Hematopoietic multipotent progenitor cell treated with erythropoietin and hydrocortisone succinate and interleukin-3 and kit ligand, for 8 days (in vitro differentiated cells): ENCODE data around the gene RPL41.
"Not testable (repeated sequence)": the region's sequence is repeated elsewhere in the genome, so short reads cannot be mapped to it uniquely, and the experiment has no call there.

Experiments
- DNase-seq: peaks from one replicate; pipeline ENCODE4 v3.0.0-alpha.2; 2015

The RPL41 gene

GRCh38 chr12:56116267-56117081 is at the start of gene RPL41:
Gene RPL41 (plus strand): TSS chr12:56116633.
- DNase-seq: peak; percentile 97

DNA sequence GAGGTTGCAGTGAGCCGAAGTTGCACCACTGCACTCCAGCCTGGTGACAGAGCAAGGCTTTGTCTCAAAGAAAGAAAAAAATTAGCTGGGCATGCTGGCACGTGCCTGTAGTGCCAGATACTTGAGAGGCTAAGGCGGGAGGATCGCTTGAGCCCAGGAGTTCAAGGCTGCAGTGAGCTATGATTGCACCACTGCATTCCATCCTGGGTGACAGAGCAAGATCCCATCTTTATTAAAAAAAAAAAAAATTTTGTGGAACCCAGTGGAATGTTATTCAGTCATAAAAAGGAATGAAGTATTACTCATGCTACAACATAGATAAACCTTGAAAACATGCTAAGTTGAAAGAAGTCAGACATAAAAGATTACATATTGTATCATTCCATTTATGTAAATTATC is 44.8 kb upstream of the RPL41 start:
- DNase-seq: no peak

GRCh38 chr12:56074396-56074795 is 42.0 kb upstream of the RPL41 start:
- no peak for DNase-seq

DNA sequence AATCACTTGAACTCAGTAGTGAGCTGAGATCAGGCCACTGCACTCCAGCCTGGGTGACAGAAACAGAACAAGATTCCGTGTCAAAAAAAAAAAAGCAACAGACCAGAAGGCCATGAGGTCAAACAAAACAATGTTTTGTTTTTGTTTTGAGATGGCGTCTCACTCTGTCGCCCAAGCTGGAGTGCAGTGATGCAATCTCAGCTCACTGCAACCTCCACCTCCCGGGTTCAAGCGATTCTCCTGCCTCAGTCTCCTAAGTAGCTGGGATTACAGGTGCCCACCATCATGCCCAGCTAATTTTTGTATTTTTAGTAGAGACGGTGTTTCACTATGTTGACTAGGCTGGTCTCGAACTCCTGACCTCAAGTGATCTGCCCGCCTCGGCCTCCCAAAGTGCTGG is 38.5 kb upstream of the RPL41 start:
- DNase-seq: not testable (repeated sequence)

- no peak for DNase-seq
Measured at GRCh38 chr12:56078427-56078826, 38.0 kb upstream of the RPL41 start.

GRCh38 chr12:56078931-56079722 is 37.3 kb upstream of the RPL41 start:
- peak; percentile 64 for DNase-seq

DNA sequence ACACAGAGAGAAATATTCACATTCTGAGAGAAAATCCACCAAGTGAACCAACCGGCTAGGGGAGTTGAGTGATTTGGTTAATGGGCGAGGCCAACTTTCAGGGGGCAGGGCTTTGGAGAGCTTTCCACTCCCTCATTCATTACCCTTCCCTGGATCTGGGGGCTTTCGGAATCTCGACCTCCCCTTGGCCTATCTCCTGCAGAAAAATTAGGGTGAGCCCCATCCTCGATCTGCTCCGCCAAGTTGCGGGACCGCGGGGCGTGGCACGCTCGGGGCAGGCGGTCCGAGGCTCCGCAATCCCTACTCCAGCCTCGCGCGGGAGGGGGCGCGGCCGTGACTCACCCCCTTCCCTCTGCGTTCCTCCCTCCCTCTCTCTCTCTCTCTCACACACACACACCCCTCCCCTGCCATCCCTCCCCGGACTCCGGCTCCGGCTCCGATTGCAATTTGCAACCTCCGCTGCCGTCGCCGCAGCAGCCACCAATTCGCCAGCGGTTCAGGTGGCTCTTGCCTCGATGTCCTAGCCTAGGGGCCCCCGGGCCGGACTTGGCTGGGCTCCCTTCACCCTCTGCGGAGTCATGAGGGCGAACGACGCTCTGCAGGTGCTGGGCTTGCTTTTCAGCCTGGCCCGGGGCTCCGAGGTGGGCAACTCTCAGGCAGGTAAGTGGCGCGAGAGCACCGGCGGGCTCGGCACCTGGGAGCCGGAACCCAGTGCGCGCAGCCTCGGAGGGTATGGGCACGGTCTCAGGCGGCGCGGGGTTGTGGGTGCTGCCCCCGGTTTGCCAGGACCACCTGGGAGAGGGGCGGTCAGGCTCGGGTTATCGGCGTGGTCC is 36.5 kb upstream of the RPL41 start, which contains the start of gene ERBB3:
TSS of gene ERBB3 (plus strand) at position 443 of the 833 bp plus-strand sequence. CDS start at position 579, 136 bp downstream.
- peak; percentile 58 for DNase-seq

DNA sequence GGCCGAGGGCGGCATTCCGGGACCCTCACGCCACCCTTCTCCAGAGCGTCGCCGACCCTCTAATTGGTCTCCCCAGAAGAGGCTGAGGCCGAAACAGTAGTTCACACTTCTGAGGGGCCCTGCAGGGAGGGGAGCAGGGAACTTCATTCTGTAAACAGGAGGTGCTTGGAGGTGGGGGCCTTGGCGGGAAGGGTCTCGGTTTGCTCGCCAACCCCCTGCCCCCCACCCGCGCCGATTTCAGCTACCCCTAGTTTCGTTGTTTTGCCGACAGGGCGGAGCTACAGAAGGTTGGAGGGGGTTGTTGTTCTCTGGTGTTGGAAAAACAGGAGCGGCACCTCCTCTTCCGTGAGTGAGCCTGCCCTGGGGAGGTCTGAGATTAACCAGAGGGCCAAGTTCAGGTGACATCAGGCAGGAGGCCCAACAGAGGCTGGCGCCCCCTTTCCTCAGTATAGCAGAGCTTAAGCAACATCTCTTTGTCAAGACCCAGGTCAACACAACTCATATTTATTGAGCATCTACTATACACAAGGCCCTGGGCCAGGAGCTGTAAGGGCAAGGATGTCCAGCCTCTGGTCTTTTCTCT is 35.8 kb upstream of the RPL41 start:
- DNase-seq: no peak

GRCh38 chr12:56081393-56082347 is 34.8 kb upstream of the RPL41 start:
- no peak for DNase-seq

- DNase-seq: no peak
Measured at GRCh38 chr12:56082382-56082781, 34.1 kb upstream of the RPL41 start.

DNA sequence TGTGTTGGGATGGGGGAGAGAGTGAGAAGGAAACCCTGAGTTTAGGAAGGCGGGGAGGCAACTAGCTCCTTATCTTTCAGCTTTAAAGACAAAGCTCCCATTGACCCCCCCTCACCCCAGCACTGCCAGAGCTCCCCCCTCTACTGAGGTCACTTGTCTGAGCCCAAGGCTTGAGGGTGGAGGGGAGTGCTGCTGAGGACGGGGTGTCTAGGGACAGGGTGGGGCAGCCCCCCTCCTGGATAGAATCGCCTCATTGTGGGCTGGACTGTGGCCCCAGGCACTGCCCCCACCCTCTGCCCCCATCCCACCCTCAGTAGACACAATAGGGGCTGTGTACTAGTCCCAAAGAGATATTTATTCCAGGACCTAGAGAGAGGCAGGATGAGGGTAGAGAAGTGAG is 33.5 kb upstream of the RPL41 start:
- no peak for DNase-seq

- DNase-seq: peak; percentile 65
Measured at GRCh38 chr12:56084958-56085543, 31.4 kb upstream of the RPL41 start.

GRCh38 chr12:56086096-56086495 is 30.3 kb upstream of the RPL41 start:
- DNase-seq: no peak

GRCh38 chr12:56086608-56087007 is 29.8 kb upstream of the RPL41 start:
- DNase-seq: no peak

GRCh38 chr12:56087220-56087619 is 29.2 kb upstream of the RPL41 start:
- no peak for DNase-seq

DNA sequence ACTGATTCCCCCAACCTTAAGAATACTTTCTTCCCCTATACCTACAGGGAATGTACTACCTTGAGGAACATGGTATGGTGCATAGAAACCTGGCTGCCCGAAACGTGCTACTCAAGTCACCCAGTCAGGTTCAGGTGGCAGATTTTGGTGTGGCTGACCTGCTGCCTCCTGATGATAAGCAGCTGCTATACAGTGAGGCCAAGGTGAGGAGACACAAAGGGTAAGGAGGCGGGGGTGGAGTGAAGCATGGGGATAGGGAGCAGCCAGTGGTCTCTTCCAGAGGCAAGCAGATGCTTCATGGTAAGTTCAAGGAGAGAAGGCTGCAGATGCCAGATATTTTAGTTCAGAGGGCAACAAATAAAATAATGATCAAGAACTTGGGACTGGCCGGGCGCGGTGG is 18.7 kb upstream of the RPL41 start:
- no peak for DNase-seq

DNA sequence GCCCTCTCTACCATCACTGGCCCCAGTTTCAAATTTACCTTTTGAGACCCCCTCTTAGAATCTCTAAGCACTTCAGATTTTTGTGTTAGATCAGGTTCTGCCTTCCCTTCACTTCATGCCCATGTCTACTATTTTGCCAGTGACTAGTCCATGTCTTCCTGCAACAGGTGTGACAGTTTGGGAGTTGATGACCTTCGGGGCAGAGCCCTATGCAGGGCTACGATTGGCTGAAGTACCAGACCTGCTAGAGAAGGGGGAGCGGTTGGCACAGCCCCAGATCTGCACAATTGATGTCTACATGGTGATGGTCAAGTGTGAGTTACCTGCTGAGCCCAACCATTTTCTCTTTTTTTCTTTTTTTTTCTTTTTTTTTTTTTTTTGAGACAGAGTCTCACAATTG is 17.8 kb upstream of the RPL41 start:
- no peak for DNase-seq

DNA sequence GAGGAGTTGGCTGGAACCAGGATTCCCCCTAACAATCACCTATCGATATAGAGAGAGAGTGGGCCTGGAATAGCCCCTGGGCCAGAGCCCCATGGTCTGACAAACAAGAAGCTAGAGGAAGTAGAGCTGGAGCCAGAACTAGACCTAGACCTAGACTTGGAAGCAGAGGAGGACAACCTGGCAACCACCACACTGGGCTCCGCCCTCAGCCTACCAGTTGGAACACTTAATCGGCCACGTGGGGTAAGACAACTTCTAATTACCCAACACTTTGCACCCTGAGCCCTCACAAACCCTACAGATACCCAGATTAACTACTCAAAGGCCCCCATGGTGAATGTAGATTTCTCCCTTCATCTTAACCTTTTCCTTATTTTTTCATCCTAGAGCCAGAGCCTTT is 16.6 kb upstream of the RPL41 start:
- DNase-seq: no peak

DNA sequence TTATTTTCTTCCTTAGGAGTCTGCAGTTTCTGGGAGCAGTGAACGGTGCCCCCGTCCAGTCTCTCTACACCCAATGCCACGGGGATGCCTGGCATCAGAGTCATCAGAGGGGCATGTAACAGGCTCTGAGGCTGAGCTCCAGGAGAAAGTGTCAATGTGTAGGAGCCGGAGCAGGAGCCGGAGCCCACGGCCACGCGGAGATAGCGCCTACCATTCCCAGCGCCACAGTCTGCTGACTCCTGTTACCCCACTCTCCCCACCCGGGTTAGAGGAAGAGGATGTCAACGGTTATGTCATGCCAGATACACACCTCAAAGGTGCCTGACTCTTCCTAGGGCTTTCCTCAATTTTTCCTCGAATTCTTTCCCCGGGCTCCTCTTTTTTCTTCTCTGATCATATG is 15.4 kb upstream of the RPL41 start:
- no peak for DNase-seq

DNA sequence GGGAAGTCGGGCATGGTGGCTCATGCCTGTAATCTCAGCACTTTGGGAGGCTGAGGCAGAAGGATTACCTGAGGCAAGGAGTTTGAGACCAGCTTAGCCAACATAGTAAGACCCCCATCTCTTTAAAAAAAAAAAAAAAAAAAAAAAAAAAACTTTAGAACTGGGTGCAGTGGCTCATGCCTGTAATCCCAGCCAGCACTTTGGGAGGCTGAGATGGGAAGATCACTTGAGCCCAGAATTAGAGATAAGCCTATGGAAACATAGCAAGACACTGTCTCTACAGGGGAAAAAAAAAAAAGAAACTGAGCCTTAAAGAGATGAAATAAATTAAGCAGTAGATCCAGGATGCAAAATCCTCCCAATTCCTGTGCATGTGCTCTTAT is 13.8 kb upstream of the RPL41 start:
- DNase-seq: no peak

DNA sequence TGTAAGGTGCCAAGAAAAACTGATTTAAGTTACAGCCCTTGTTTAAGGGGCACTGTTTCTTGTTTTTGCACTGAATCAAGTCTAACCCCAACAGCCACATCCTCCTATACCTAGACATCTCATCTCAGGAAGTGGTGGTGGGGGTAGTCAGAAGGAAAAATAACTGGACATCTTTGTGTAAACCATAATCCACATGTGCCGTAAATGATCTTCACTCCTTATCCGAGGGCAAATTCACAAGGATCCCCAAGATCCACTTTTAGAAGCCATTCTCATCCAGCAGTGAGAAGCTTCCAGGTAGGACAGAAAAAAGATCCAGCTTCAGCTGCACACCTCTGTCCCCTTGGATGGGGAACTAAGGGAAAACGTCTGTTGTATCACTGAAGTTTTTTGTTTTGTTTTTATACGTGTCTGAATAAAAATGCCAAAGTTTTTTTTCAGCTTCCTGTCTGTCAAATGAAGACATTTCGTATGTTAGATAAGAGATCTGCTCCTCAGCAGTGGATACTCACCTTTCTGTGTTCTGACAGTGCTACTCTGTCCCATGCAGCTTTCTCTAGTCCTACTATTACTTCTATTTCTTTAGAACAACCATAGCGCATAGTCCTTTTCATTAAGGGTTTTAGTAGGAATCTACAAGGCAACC is 13.2 kb upstream of the RPL41 start:
- no peak for DNase-seq
